HepG2 (cell line): ENCODE results near the gene PEPD. TPM values are rescaled to one million over a fixed set of nuclear protein-coding genes. Genes with fewer than 3 reads are reported as not detected.

Source experiments
- ATM ChIP-seq: fragments of 450-650 bp; IDR thresholded peaks from 2 replicates; pipeline ENCODE4 v1.7.1; 2017; ENCODE audit warnings: mild to moderate bottlenecking, borderline replicate concordance
- FIP1L1 ChIP-seq: fragments of 200-400 bp; formaldehyde crosslinking; IDR thresholded peaks from 2 replicates; pipeline ENCODE4 v1.6.1; 2018; ENCODE audit warnings: low read depth, mild to moderate bottlenecking, low read length, moderate library complexity, borderline replicate concordance; ENCODE audit not compliant: insufficient read depth
- GABPA ChIP-seq, 2 experiments: IDR thresholded peaks; 2 replicates each; pipeline ENCODE4 v1.6.1; 2011 to 2016; ENCODE audit warnings: low read depth in 2 of 2, low read length in 1 of 2, missing biosample characterization in 1 of 2, missing genetic modification characterization in 1 of 2
- HHEX ChIP-seq: IDR thresholded peaks from 2 replicates; pipeline ENCODE4 v1.6.1; 2016; ENCODE audit warnings: control low read depth
- KDM5B ChIP-seq: sonication (generic); formaldehyde crosslinking; IDR thresholded peaks from 2 replicates; pipeline ENCODE4 v1.4.0; 2020; ENCODE audit warnings: missing genetic modification reagents, mild to moderate bottlenecking, borderline replicate concordance
- KLF16 ChIP-seq, 2 experiments: sonication (generic) in 1 of 2; formaldehyde crosslinking in 1 of 2; IDR thresholded peaks; 2 replicates each; pipeline versions ENCODE4 v1.6.1 to v1.8.0; 2016 to 2023; ENCODE audit warnings: missing genetic modification reagents in 2 of 2, missing compliant biosample characterization in 1 of 2
- MAFK ChIP-seq, 2 experiments: IDR thresholded peaks in 1 of 2; conservative IDR thresholded peaks in 1 of 2; 2 replicates each; pipeline ENCODE4 v1.6.1; 2011; ENCODE audit warnings: improper control_type of control experiment in 2 of 2, low read length in 2 of 2
- MYC ChIP-seq: sonication (generic); formaldehyde crosslinking; IDR thresholded peaks from 2 replicates; pipeline ENCODE4 v1.9.0; 2021; ENCODE audit warnings: missing genetic modification reagents, borderline replicate concordance
- NCOA1 ChIP-seq: sonication (generic); formaldehyde crosslinking; IDR thresholded peaks from 2 replicates; pipeline ENCODE4 v1.9.0; 2021; ENCODE audit warnings: missing genetic modification reagents
- SP1 ChIP-seq, 2 experiments: fragments of 450-650 bp in 1 of 2; sonication (generic) in 1 of 2; formaldehyde crosslinking in 1 of 2; IDR thresholded peaks; 2 replicates each; pipeline versions ENCODE4 v1.4.0 to v1.6.1; 2016 to 2020; ENCODE audit warnings: missing genetic modification reagents in 1 of 2
- TBP ChIP-seq: sonication (generic); formaldehyde crosslinking; IDR thresholded peaks from 2 replicates; pipeline ENCODE4 v1.5.0; 2020; ENCODE audit warnings: missing genetic modification reagents
- TFDP2 ChIP-seq: sonication (generic); formaldehyde crosslinking; IDR thresholded peaks from 2 replicates; pipeline ENCODE4 v1.4.0; 2020; ENCODE audit warnings: missing genetic modification reagents
- TFE3 ChIP-seq: IDR thresholded peaks from 2 replicates; pipeline ENCODE4 v1.6.1; 2016
- TOE1 ChIP-seq: sonication (generic); formaldehyde crosslinking; IDR thresholded peaks from 2 replicates; pipeline ENCODE4 v1.4.0; 2020; ENCODE audit warnings: mild to moderate bottlenecking, missing genetic modification reagents
- XRCC5 ChIP-seq: fragments of 200-400 bp; formaldehyde crosslinking; optimal IDR thresholded peaks from 2 replicates; pipeline ENCODE3; 2017; ENCODE audit warnings: mild to moderate bottlenecking, low read length
- ZBTB3 ChIP-seq: sonication (generic); formaldehyde crosslinking; IDR thresholded peaks from 2 replicates; pipeline ENCODE4 v1.4.0; 2020; ENCODE audit warnings: low read depth, mild to moderate bottlenecking, moderate library complexity, missing genetic modification reagents, borderline replicate concordance
- ZFAT ChIP-seq: sonication (generic); formaldehyde crosslinking; conservative IDR thresholded peaks from 2 replicates; pipeline ENCODE4 v1.8.1; 2023; ENCODE audit warnings: missing genetic modification reagents, inconsistent platforms
- ZKSCAN8 ChIP-seq: IDR thresholded peaks from 2 replicates; pipeline ENCODE4 v1.6.1; 2016; ENCODE audit warnings: borderline replicate concordance, missing genetic modification reagents, missing compliant biosample characterization
- ZNF18 ChIP-seq: sonication (generic); formaldehyde crosslinking; IDR thresholded peaks from 2 replicates; pipeline ENCODE4 v1.8.0; 2022; ENCODE audit warnings: mild to moderate bottlenecking, missing genetic modification reagents; ENCODE audit not compliant: insufficient replicate concordance
- ZNF543 ChIP-seq: sonication (generic); formaldehyde crosslinking; IDR thresholded peaks from 2 replicates; pipeline ENCODE4 v1.4.0; 2020; ENCODE audit warnings: mild to moderate bottlenecking, missing genetic modification reagents
- ZNF552 ChIP-seq: sonication (generic); formaldehyde crosslinking; IDR thresholded peaks from 2 replicates; pipeline ENCODE4 v1.9.0; 2022; ENCODE audit warnings: missing genetic modification reagents, mild to moderate bottlenecking, borderline replicate concordance
- ZNF644 ChIP-seq: IDR thresholded peaks from 2 replicates; pipeline ENCODE4 v1.6.1; 2016; ENCODE audit warnings: low read depth
- ZNF749 ChIP-seq: sonication (generic); formaldehyde crosslinking; IDR thresholded peaks from 2 replicates; pipeline ENCODE4 v1.8.0; 2022; ENCODE audit warnings: mild to moderate bottlenecking, missing genetic modification reagents, moderate library complexity, borderline replicate concordance
- ZSCAN22 ChIP-seq: sonication (generic); formaldehyde crosslinking; IDR thresholded peaks from 2 replicates; pipeline ENCODE4 v1.4.0; 2020; ENCODE audit warnings: mild to moderate bottlenecking, missing genetic modification reagents
- polyA plus RNA-seq, 8 experiments: library from polyadenylated mRNA; depleted of rRNA in 3 of 8; stranded (reverse) in 7 of 8; unstranded in 1 of 8; fragments of >200 nt; fragmentation: Illumina TruSeq in 4 of 8; extraction: Trizol in 4 of 8; gene quantifications; 2 replicates each; pipeline versions ENCODE4 v1.2.1 to v1.2.3, GENCODE V29; 2011 to 2016; ENCODE audit warnings: low read depth in 4 of 8, missing spikeins in 1 of 8, mixed read lengths in 1 of 8; ENCODE audit not compliant: insufficient read depth in 1 of 8
- total RNA-seq, 5 experiments: library from RNA; depleted of rRNA; stranded (reverse); fragments of >200 nt; fragmentation: Illumina TruSeq; extraction: Trizol; gene quantifications; 2 replicates each; pipeline ENCODE4 v1.2.3, GENCODE V29; 2016; ENCODE audit warnings: low read depth in 1 of 5

The PEPD gene
- total and polyA plus RNA-seq, 2 of the 13 experiments (the other 11 are each of a cell fraction or from before 2014, with no cell fraction given) = 60.7 to 75.1 TPM

- TF ChIP-seq NCOA1 (CRISPR knock-in tag) (0 out of 2 replicates have a peak, but pooled peaks have one; percentile 22), TBP (CRISPR knock-in tag) (no peak), ZNF18 (CRISPR knock-in tag) (no peak), TOE1 (CRISPR knock-in tag) (no peak), HHEX (CRISPR knock-in tag) (no peak), KDM5B (peak; percentile 87), ZNF552 (CRISPR knock-in tag) (no peak), ZNF749 (CRISPR knock-in tag) (no peak), ZKSCAN8 (CRISPR knock-in tag) (no peak), ZBTB3 (CRISPR knock-in tag) (no peak), TFE3 (CRISPR knock-in tag) (peak; percentile 77), GABPA (IDR thresholded peaks at IDR 0.05; ENCODE audit: low read depth, low read length) (no peak), GABPA (CRISPR knock-in tag; IDR thresholded peaks at IDR 0.05; ENCODE audit: low read depth) (peak; percentile 39; the same call in 1 of the 2 replicates), TFDP2 (peak; percentile 31; the same call in 1 of the 2 replicates), ZSCAN22 (CRISPR knock-in tag) (no peak), ATM (no peak), MYC (CRISPR knock-in tag) (peak; percentile 12; the same call in 1 of the 2 replicates), ZNF543 (CRISPR knock-in tag) (peak; percentile 90; the same call in 1 of the 2 replicates), SP1 (IDR thresholded peaks at IDR 0.05) (no peak), SP1 (CRISPR knock-in tag; IDR thresholded peaks at IDR 0.05) (peak; percentile 86), KLF16 (CRISPR knock-in tag; IDR thresholded peaks at IDR 0.05) (0 out of 4 replicates have a peak, but pooled peaks of 1 of the 2 experiments have one; percentile 18), ZFAT (CRISPR knock-in tag) (no peak), FIP1L1 (no peak), MAFK (conservative IDR thresholded peaks at IDR 0.05 in 1 of 2, IDR thresholded peaks at IDR 0.05 in 1 of 2; ENCODE audit: low read length in 2 of 2) (no peak), ZNF644 (CRISPR knock-in tag) (no peak), XRCC5 (peak; percentile 51)
Observed at GRCh38 chr19:33521480-33522370, at the start of gene PEPD (continued).
